B cell (primary cell): ENCODE measurements around the gene ADAMTS2. TPM values are rescaled to one million over a fixed set of nuclear protein-coding genes. Genes with fewer than 3 reads are reported as not detected.

Source experiments
- ATAC-seq: fragments of 200-7000 bp; cut with Tn5 transposase; one replicate; pipeline ENCODE4 v1.10.0; 2021; ENCODE audit warnings: low read depth, mild to moderate bottlenecking, moderate number of reproducible peaks, moderate library complexity
- CTCF ChIA-PET: fragments of 350-600 bp; sonication (Branson Sonifier 250); formaldehyde crosslinking; loops from one replicate; lab custom pipeline; 2021; ENCODE audit warnings: antibody characterized with exemption, inconsistent platforms; lab: Charles Lee
- POLR2A ChIA-PET: fragments of 350-600 bp; sonication (Branson Sonifier 250); formaldehyde crosslinking; loops from one replicate; lab custom pipeline; 2021; ENCODE audit warnings: antibody characterized with exemption; lab: Charles Lee
- DNase-seq: peaks from one replicate; pipeline ENCODE4 v3.0.0; 2013
- H2AFZ ChIP-seq: 2 replicates; pipeline ENCODE4 v1.6.1; 2012; ENCODE audit warnings: mild to moderate bottlenecking, low read depth, low read length; ENCODE audit not compliant: insufficient read depth, poor library complexity, severe bottlenecking
- H3K27ac ChIP-seq, 2 donors: 1 replicate in 1 of 2; 2 replicates in 1 of 2; pipeline ENCODE4 v1.5.1; 2012 to 2013; ENCODE audit warnings: low read length in 2 of 2, mild to moderate bottlenecking in 2 of 2, moderate library complexity in 1 of 2
- H3K27me3 ChIP-seq, 4 experiments: fragments of 200-600 bp in 1 of 4; sonication (generic) in 1 of 4; replicated peaks in 1 of 4; 1 replicate in 2 of 4; 2 replicates in 2 of 4; pipeline versions ENCODE4 v1.6.1 to v1.7.0; 2013 to 2016; ENCODE audit warnings: low read length in 3 of 4, mild to moderate bottlenecking in 2 of 4, mixed read lengths in 1 of 4, moderate library complexity in 1 of 4; ENCODE audit not compliant: insufficient read depth in 4 of 4, control insufficient read depth in 3 of 4; ENCODE audit errors: control extremely low read depth in 1 of 4
- H3K36me3 ChIP-seq, 2 experiments: replicated peaks in 1 of 2; 1 replicate in 1 of 2; 2 replicates in 1 of 2; pipeline versions ENCODE4 v1.6.1 to v1.7.1; 2013; ENCODE audit warnings: low read length in 1 of 2; ENCODE audit not compliant: insufficient read depth in 2 of 2, control insufficient read depth in 1 of 2; ENCODE audit errors: control extremely low read depth in 1 of 2, extremely low read depth in 1 of 2
- H3K4me1 ChIP-seq, 2 donors: fragments of 200-600 bp in 1 of 2; sonication (generic) in 1 of 2; 1 replicate in 1 of 2; 2 replicates in 1 of 2; pipeline versions ENCODE4 v1.5.1 to v1.6.1; 2013 to 2017; ENCODE audit warnings: low read length in 2 of 2; ENCODE audit not compliant: control insufficient read depth in 2 of 2, insufficient read depth in 2 of 2
- H3K4me2 ChIP-seq: replicated peaks from 2 replicates; pipeline ENCODE3; 2012; ENCODE audit warnings: mild to moderate bottlenecking, low read depth, low read length; ENCODE audit not compliant: poor library complexity, severe bottlenecking
- H3K4me3 ChIP-seq, 5 experiments: fragments of 200-600 bp in 1 of 5; sonication (generic) in 1 of 5; 1 replicate in 3 of 5; 2 replicates in 2 of 5; pipeline versions ENCODE4 v1.5.1 to v1.7.0; 2011 to 2016; ENCODE audit warnings: low read length in 4 of 5, mild to moderate bottlenecking in 4 of 5, low read depth in 2 of 5, control low read depth in 1 of 5, moderate library complexity in 1 of 5; ENCODE audit not compliant: insufficient read depth in 1 of 5; ENCODE audit errors: control extremely low read depth in 1 of 5, extremely low read depth in 1 of 5
- H3K79me2 ChIP-seq: fragments of 200-600 bp; sonication (generic); one replicate; pipeline ENCODE4 v1.6.0; 2016; ENCODE audit warnings: low read length; ENCODE audit not compliant: control insufficient read depth, insufficient read depth
- H3K9ac ChIP-seq: fragments of 200-600 bp; sonication (generic); 2 replicates; pipeline ENCODE4 v1.6.1; 2017; ENCODE audit warnings: mild to moderate bottlenecking, low read length, moderate library complexity
- H3K9me3 ChIP-seq, 3 donors: one replicate each; pipeline versions ENCODE4 v1.6.1 to v1.7.1; 2013; ENCODE audit warnings: low read length in 2 of 3; ENCODE audit not compliant: control insufficient read depth in 2 of 3, insufficient read depth in 1 of 3; ENCODE audit errors: control extremely low read depth in 1 of 3
- H4K20me1 ChIP-seq: 2 replicates; pipeline ENCODE4 v1.6.0; 2012; ENCODE audit warnings: mild to moderate bottlenecking, low read length; ENCODE audit not compliant: insufficient read depth, control insufficient read depth, poor library complexity, severe bottlenecking
- H3K27ac Mint-ChIP-seq: one replicate; pipeline ENCODE4 v1.8.0; 2021; ENCODE audit warnings: mixed read lengths
- H3K27me3 Mint-ChIP-seq: one replicate; pipeline ENCODE4 v1.8.0; 2021; ENCODE audit warnings: mixed read lengths
- H3K4me1 Mint-ChIP-seq: one replicate; pipeline ENCODE4 v1.8.0; 2021; ENCODE audit warnings: mixed read lengths
- H3K4me3 Mint-ChIP-seq: one replicate; pipeline ENCODE4 v1.8.0; 2021; ENCODE audit warnings: mixed read lengths
- H3K9me3 Mint-ChIP-seq: one replicate; pipeline ENCODE4 v1.8.0; 2022; ENCODE audit warnings: mixed read lengths; ENCODE audit not compliant: insufficient read depth
- EZH2 ChIP-seq: IDR thresholded peaks from 2 replicates; pipeline ENCODE4 v1.6.1; 2012; ENCODE audit warnings: borderline replicate concordance, low read depth, mild to moderate bottlenecking, moderate library complexity, low read length; ENCODE audit not compliant: insufficient read depth, poor library complexity, severe bottlenecking
- WGBS: methylation state at CpG from one replicate; pipeline ENCODE4 v1.1.5; 2013; ENCODE audit warnings: missing lambda C conversion rate; ENCODE audit not compliant: insufficient coverage; 5-methylcytosine and 5-hydroxymethylcytosine counted together
- intact Hi-C: fragments of 100-400 bp; cut with micrococcal nuclease; formaldehyde crosslinking; loops from one replicate; pipeline ENCODE4 v1.10.0; 2022
- polyA plus RNA-seq: library from polyadenylated mRNA; depleted of rRNA; stranded (reverse); fragments of >200 nt; gene quantifications from 2 replicates; pipeline ENCODE4 v1.2.3, GENCODE V29; 2012
- total RNA-seq, 2 donors: library from RNA; stranded (reverse); fragments of 120-200 nt in 1 of 2; gene quantifications; 1 replicate in 1 of 2; 2 replicates in 1 of 2; pipeline versions ENCODE4 v1.2.3 to v1.2.4, GENCODE V29; 2013 to 2022
- TF ChIP-seq, protein P1 (sequence below): fragments of 200-600 bp; IDR thresholded peaks from one replicate; pipeline ENCODE4 v1.8.0; 2022; ENCODE audit warnings: antibody characterized with exemption, mild to moderate bottlenecking

ADAMTS2 gene
- total and polyA plus RNA-seq, 2 donors (not counting 1 experiment from before 2014, with no cell fraction given) = not detected

DNA sequence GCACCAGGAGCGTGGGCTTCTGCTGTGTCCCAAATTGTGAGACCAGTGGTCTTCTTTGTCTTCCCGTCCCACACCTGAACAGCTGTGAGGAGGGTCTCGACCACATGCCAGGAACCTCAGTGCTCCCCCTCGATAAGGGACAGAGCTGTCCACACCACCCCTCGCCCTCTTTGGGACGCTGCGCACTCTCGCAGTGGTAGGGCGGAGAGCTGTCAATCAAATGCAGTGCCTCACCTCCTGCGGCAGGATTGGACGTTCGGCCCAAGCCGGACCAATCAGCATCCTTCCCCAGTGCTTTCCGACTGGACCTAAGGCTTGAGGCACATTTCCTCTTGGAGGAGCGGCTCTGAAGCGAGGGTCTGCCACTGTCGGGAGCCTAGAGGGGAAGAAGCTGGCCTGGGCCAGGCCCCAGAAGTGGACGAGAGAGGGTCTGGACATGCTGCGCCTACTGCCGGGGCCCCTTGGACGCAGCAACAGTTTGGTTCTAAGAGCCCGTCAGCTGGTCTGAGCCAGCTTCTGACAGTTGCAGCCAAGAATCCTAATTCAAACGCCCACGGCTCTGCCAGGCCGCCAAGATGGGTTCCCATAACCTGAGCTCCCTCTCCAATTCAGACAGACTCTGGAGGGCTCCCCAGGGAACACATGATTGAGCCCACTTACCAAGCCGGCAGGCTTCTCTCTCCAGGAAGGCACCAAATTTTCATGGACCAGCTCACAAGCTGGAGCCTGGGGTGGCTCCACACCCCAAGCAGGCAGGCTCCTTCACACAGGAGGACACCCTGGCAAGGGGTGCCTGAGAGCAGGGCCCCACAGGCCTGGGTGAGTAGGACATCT is 28.1 kb upstream of the ADAMTS2 start:
- Histone ChIP-seq H3K4me2 (no peak overlapping the region), H3K4me3 (no peak overlapping the region), H3K9me3 (peaks cover 0 to 4% (median 0%) of the 10 kb centered on the region in 3 donors), H3K27ac (no peak overlapping the region), H3K9ac (no peak overlapping the region), H3K36me3 (no peaks in the 10 kb centered on the region), H3K4me1 (no peaks in the 10 kb centered on the region), H4K20me1 (no peaks in the 10 kb centered on the region), H3K79me2 (no peaks in the 10 kb centered on the region), H3K27me3 (no peaks in the 10 kb centered on the region), H2AFZ (no peak overlapping the region)
- no peak for ATAC-seq
- H3K9me3 Mint-ChIP-seq = no peaks in the 10 kb centered on the region
- intact Hi-C loops = no loop called here
- POLR2A ChIA-PET = no interaction called here
- no peaks in the 10 kb centered on the region for H3K4me1 Mint-ChIP-seq
- CTCF ChIA-PET = no interaction called here
- DNase-seq = no peak
- no peaks in the 10 kb centered on the region for H3K27me3 Mint-ChIP-seq
- H3K27ac Mint-ChIP-seq = no peak overlapping the region
- 84% methylated on average over 26 of the region's 26 CpGs for WGBS
- no peak for TF ChIP-seq EZH2
- TF ChIP-seq, protein P1, sequence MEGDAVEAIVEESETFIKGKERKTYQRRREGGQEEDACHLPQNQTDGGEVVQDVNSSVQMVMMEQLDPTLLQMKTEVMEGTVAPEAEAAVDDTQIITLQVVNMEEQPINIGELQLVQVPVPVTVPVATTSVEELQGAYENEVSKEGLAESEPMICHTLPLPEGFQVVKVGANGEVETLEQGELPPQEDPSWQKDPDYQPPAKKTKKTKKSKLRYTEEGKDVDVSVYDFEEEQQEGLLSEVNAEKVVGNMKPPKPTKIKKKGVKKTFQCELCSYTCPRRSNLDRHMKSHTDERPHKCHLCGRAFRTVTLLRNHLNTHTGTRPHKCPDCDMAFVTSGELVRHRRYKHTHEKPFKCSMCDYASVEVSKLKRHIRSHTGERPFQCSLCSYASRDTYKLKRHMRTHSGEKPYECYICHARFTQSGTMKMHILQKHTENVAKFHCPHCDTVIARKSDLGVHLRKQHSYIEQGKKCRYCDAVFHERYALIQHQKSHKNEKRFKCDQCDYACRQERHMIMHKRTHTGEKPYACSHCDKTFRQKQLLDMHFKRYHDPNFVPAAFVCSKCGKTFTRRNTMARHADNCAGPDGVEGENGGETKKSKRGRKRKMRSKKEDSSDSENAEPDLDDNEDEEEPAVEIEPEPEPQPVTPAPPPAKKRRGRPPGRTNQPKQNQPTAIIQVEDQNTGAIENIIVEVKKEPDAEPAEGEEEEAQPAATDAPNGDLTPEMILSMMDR = no peak
- no peak overlapping the region for H3K4me3 Mint-ChIP-seq
